RPMI7951 (cell line): ENCODE measurements around the gene CIZ1. TPM values are rescaled to one million over a fixed set of nuclear protein-coding genes. Genes with fewer than 3 reads are reported as not detected.

Source experiments
- DNase-seq: peaks from one replicate; pipeline ENCODE4 v3.0.0-alpha.2; 2012; ENCODE audit warnings: low read depth
- total RNA-seq: library from RNA; depleted of rRNA; stranded (reverse); fragments of >200 nt; shearing (Covaris generic); gene quantifications from 2 replicates; pipeline ENCODE4 v1.2.3, GENCODE V29; 2014

CIZ1 gene
- total RNA-seq, 1 experiment from 2014 or later: 37.0 TPM

- DNase-seq: no peak
Observed at GRCh38 chr9:128214571-128215490, 23.5 kb upstream of the CIZ1 start.

GRCh38 chr9:128213746-128214497 lies 22.6 kb upstream of the CIZ1 start:
- DNase-seq: no peak

GRCh38 chr9:128211981-128212281 lies 20.6 kb upstream of the CIZ1 start:
- DNase-seq: no peak

- no peak for DNase-seq
Observed at GRCh38 chr9:128211186-128211980, 20.0 kb upstream of the CIZ1 start.

GRCh38 chr9:128208946-128209669 lies 17.7 kb upstream of the CIZ1 start:
- no peak for DNase-seq

DNA sequence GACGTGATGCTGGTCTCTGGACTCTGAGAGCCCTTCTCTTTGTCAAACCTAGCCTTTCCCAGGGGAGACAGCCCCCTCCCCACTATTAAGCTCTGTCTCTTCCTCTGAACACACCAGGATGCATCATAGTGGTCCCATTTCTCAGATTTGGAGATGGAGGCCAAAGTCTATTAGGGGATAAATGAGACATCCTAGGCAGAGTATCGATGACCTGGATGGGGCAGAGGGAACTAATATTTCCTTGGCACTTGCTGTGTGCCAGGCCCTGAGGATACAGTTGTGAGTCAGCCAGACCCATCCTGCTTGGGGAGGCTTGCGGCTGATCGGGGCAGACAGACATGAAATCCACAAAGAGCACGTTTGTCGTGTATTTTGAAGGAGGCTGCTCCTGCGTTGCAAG lies 17.0 kb upstream of the CIZ1 start:
- no peak for DNase-seq

- no peak for DNase-seq
Observed at GRCh38 chr9:128206916-128207910, 15.8 kb upstream of the CIZ1 start.

GRCh38 chr9:128206484-128206883 lies 15.1 kb upstream of the CIZ1 start:
- DNase-seq: no peak

DNA sequence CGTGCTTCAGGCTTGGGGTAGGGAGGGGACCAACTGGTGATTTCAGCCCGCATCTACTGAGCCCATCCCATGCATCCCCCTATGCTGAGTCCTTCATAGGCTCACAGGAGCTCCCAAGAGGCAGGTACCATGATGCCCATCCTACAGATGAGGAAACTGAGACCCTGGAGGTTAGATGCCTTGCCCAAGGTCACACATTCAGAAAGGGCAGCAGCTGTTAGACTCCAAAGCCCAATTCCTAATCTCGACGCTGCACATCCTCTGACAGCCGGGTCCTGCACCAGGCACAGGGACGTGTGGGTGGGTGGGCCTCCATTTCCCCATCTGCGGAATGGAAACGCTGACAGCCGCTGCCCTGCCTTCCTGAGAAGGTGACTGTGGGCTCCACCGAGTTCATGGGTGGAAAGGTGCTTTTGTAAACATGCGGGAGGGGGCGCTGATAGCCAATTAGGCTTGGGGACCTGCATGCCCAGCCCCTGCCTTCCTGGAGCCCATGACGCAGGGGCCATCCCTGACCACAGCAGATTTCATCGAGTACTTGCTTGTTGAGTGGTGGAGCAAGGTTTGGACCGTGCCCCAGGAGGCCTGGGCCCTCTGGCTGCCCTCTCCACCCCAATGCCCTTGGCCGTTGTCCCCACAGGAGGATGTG lies 14.0 kb upstream of the CIZ1 start:
- no peak for DNase-seq

DNA sequence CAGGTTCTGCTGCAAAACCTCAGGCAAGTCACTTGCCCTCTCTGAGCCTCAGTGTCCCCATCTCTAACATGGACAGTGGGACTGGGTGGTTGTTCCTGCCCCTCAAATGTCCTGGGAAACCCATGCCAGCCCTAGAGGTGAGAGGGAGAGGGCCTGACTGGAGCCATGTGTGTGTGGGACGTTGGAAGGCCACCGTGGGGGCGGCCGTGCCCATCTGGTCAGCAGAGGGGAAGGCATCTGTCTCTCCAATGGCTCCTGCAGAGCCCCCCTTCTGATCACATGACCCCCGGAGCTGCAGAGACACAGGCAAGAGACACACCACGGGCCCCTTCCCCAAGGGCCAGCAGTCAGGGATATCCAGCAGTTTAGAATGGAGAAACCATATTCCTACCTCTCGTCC lies 13.5 kb upstream of the CIZ1 start:
- no peak for DNase-seq

GRCh38 chr9:128203707-128204551 lies 12.6 kb upstream of the CIZ1 start:
- DNase-seq: peak; percentile 63

- peak; percentile 58 for DNase-seq
Observed at GRCh38 chr9:128203024-128203706, 11.8 kb upstream of the CIZ1 start, which contains the start of gene DNM1. Gene DNM1, plus strand, starts transcription at chr9:128203379. Its CDS starts 92 bp downstream, at chr9:128203471.

DNA sequence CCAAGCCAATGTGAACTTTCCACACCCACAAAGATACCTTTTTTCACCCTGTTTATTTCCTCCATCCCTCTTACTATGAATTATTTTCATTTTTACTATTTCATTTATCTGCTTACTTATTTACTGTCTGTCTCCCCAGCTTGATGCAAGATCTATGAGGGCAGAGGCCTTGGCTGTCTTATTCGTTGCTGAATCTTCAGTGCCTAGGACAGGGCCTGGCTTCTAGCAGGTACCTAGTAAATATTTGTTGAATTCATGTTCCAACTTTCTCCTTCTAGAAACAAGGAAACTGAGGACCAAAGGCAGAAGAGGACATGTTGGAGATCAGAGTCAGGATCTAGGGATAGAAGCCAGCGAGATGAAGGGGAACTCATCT lies 11.3 kb upstream of the CIZ1 start:
- no peak for DNase-seq

- peak; percentile 39 for DNase-seq
Observed at GRCh38 chr9:128201441-128202369, 10.3 kb upstream of the CIZ1 start.

DNA sequence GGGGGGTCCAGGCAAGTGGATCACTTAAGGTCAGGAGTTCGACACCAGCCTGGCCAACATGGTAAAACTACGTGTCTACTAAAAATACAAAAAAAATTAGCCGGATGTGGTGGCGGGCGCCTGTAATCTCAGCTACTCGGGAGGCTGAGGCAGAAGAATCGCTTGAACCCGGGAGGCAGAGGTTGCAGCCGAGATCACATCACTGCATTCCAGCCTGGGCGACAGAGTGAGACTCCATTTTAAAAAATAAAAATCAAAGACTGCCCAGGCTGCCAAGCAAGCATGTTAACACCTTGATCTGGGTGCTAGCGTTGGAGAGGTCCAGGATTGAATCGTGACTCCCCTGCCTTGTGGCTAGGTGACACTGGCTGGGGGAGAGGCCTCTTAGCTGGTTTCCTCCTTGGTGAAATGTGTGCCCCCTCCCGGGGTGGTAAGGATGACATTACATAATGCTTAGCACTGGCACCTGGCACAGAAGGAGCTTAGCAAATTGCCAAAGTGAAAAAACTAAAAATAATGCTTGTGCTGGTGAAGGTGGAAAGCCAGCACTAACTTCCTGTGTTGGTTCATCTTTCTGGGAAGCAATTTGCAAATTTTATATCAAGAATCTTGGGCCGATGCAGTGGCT lies 2.2 kb upstream of the CIZ1 start:
- no peak for DNase-seq

GRCh38 chr9:128192601-128193371 lies 1.4 kb upstream of the CIZ1 start:
- DNase-seq: peak; percentile 98
